Liver (tissue), 3 donors: Measurements from ENCODE around the gene HES6.

Experiments used
- EGR1 ChIP-seq, 2 donors: IDR thresholded peaks; 2 replicates each; pipeline ENCODE4 v1.6.1; 2016 to 2018; ENCODE audit warnings: antibody characterized with exemption in 2 of 2, low read depth in 2 of 2
- GABPA ChIP-seq, 2 donors: IDR thresholded peaks in 1 of 2; conservative IDR thresholded peaks in 1 of 2; 2 replicates each; pipeline ENCODE4 v1.6.1; 2016; ENCODE audit warnings: antibody characterized with exemption in 2 of 2, mild to moderate bottlenecking in 1 of 2, moderate library complexity in 1 of 2
- HNF4G ChIP-seq: IDR thresholded peaks from 2 replicates; pipeline ENCODE4 v1.6.1; 2016; ENCODE audit warnings: antibody characterized with exemption
- NR2F2 ChIP-seq: IDR thresholded peaks from 2 replicates; pipeline ENCODE4 v1.6.1; 2016; ENCODE audit warnings: antibody characterized with exemption
- RAD21 ChIP-seq, 2 donors: IDR thresholded peaks; 2 replicates each; pipeline ENCODE4 v1.6.1; 2016; ENCODE audit warnings: antibody characterized with exemption in 2 of 2, mild to moderate bottlenecking in 2 of 2
- SP1 ChIP-seq: IDR thresholded peaks from 2 replicates; pipeline ENCODE4 v1.6.1; 2018; ENCODE audit warnings: antibody characterized with exemption, mild to moderate bottlenecking
- TAF1 ChIP-seq: conservative IDR thresholded peaks from 2 replicates; pipeline ENCODE4 v1.6.1; 2016; ENCODE audit warnings: antibody characterized with exemption, mild to moderate bottlenecking
- ZBTB33 ChIP-seq: IDR thresholded peaks from 2 replicates; pipeline ENCODE4 v1.6.1; 2016; ENCODE audit warnings: antibody characterized with exemption
- TF ChIP-seq, protein P1 (sequence below): IDR thresholded peaks from 2 replicates; pipeline ENCODE4 v1.6.1; 2016; ENCODE audit warnings: antibody characterized with exemption
- TF ChIP-seq, protein P2 (sequence below): fragments of 150-350 bp; IDR thresholded peaks from 2 replicates; pipeline ENCODE4 v1.5.1; 2017; ENCODE audit warnings: improper control_type of control experiment, low read depth, low read length; ENCODE audit not compliant: missing input control
- TF ChIP-seq, protein P3 (sequence below): IDR thresholded peaks from 2 replicates; pipeline ENCODE4 v1.6.1; 2016; ENCODE audit warnings: antibody characterized with exemption
- donor health status: healthy.
- donor health status: healthy.

- TF ChIP-seq, protein P1, sequence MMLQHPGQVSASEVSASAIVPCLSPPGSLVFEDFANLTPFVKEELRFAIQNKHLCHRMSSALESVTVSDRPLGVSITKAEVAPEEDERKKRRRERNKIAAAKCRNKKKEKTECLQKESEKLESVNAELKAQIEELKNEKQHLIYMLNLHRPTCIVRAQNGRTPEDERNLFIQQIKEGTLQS: no peak
- TF ChIP-seq, protein P2, sequence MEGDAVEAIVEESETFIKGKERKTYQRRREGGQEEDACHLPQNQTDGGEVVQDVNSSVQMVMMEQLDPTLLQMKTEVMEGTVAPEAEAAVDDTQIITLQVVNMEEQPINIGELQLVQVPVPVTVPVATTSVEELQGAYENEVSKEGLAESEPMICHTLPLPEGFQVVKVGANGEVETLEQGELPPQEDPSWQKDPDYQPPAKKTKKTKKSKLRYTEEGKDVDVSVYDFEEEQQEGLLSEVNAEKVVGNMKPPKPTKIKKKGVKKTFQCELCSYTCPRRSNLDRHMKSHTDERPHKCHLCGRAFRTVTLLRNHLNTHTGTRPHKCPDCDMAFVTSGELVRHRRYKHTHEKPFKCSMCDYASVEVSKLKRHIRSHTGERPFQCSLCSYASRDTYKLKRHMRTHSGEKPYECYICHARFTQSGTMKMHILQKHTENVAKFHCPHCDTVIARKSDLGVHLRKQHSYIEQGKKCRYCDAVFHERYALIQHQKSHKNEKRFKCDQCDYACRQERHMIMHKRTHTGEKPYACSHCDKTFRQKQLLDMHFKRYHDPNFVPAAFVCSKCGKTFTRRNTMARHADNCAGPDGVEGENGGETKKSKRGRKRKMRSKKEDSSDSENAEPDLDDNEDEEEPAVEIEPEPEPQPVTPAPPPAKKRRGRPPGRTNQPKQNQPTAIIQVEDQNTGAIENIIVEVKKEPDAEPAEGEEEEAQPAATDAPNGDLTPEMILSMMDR: no peak
- no peak for TF ChIP-seq EGR1 (IDR thresholded peaks at IDR 0.05; ENCODE audit: low read depth in 2 of 2)
- TF ChIP-seq TAF1: no peak
- no peak for TF ChIP-seq RAD21 (IDR thresholded peaks at IDR 0.05)
- TF ChIP-seq SP1: no peak
- no peak for TF ChIP-seq HNF4G
- TF ChIP-seq GABPA (IDR thresholded peaks at IDR 0.05 in 1 of 2, conservative IDR thresholded peaks at IDR 0.05 in 1 of 2): no peak
- TF ChIP-seq, protein P3, sequence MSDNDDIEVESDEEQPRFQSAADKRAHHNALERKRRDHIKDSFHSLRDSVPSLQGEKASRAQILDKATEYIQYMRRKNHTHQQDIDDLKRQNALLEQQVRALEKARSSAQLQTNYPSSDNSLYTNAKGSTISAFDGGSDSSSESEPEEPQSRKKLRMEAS: no peak
- TF ChIP-seq NR2F2: no peak
- no peak for TF ChIP-seq ZBTB33
Measured at GRCh38 chr2:238238766-238239542, 884 bp downstream of the HES6 start.
